GM21526 (cell line): Measurements from ENCODE around the gene SALL4.
"Not testable (repeated sequence)": the region's sequence is repeated elsewhere in the genome, so short reads cannot be mapped to it uniquely, and the experiment has no call there.

Source experiments
- ATAC-seq: cut with Tn5 transposase; IDR thresholded peaks from one replicate; pipeline ENCODE4 v1.9.1; 2021; ENCODE audit warnings: moderate library complexity; ENCODE audit not compliant: unreplicated experiment, low FRiP score

SALL4 gene

GRCh38 chr20:51740308-51740707 lies 62.0 kb downstream of the SALL4 start:
- not testable (repeated sequence) for ATAC-seq

GRCh38 chr20:51739722-51740249 lies 62.5 kb downstream of the SALL4 start:
- no peak for ATAC-seq

- ATAC-seq, result no peak
These were observed 63.4 kb downstream of the SALL4 start for GRCh38 chr20:51738877-51739447.

GRCh38 chr20:51738261-51738660 lies 64.1 kb downstream of the SALL4 start:
- ATAC-seq, result not testable (repeated sequence)

- no peak for ATAC-seq
These were observed 65.4 kb downstream of the SALL4 start for GRCh38 chr20:51736947-51737346.

- no peak for ATAC-seq
These were observed 66.4 kb downstream of the SALL4 start for GRCh38 chr20:51735728-51736600.

- no peak for ATAC-seq
These were observed 67.2 kb downstream of the SALL4 start for GRCh38 chr20:51734876-51735720.

- no peak for ATAC-seq
These were observed 69.3 kb downstream of the SALL4 start for GRCh38 chr20:51733070-51733469.
